ENCODE data around the gene GZMM. TPM values are rescaled to one million over a fixed set of nuclear protein-coding genes. Genes with fewer than 3 reads are reported as not detected.

The GZMM gene
- total RNA-seq, 3 donors from 2014 or later = 0.33 to 1.1 TPM; not detected in 1

DNA sequence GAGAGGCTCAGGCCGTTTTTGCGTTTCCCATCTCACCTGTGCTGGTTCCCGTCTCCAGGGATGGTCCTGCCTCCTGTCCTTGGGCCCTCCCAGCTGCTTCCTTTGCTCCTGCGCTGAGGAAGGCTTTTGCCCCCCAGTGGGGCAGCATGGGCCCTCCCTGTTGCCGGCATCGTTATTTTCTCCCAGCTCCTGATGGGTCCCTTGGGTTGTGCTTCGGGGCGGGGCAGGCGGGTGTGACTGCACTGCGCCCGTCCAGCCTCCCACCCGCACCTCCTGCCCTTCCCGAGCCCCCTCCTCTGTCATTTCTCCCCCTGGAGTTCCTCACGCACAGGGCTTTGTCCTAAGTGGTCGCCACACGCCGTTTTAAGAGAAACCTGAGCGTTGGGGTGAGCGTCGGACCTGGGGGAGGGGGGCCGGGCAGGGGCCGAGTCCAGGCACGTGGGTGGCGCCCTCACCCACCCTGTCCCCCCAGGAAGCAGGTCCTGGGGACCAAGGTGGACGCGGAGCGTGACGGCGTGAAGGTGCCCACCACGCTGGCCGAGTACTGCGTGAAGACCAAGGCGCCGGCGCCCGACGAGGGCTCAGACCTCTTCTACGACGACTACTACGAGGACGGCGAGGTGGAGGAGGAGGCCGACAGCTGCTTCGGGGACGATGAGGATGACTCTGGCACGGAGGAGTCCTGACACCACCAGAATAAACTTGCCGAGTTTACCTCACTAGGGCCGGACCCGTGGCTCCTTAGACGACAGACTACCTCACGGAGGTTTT lies 2.8 kb upstream of the GZMM start:
- DNase-seq (ENCODE audit: low spot score in 2 of 2) = no peak
- H3K27me3 ChIP-seq = no peaks in the 10 kb centered on the region
- no peak overlapping the region for H3K4me3 ChIP-seq
- H3K27ac ChIP-seq = no peak overlapping the region
- H3K36me3 ChIP-seq = no peaks in the 10 kb centered on the region
- intact Hi-C loops (cut with DNase I; ENCODE audit: low total_unique reads) = no loop called here
- no peaks in the 10 kb centered on the region for H3K9me3 ChIP-seq
- TF ChIP-seq POLR2AphosphoS5 (IDR thresholded peaks at IDR 0.05) (no peak), POLR2A (IDR thresholded peaks at IDR 0.05) (no peak)
- TF ChIP-seq, protein P1, sequence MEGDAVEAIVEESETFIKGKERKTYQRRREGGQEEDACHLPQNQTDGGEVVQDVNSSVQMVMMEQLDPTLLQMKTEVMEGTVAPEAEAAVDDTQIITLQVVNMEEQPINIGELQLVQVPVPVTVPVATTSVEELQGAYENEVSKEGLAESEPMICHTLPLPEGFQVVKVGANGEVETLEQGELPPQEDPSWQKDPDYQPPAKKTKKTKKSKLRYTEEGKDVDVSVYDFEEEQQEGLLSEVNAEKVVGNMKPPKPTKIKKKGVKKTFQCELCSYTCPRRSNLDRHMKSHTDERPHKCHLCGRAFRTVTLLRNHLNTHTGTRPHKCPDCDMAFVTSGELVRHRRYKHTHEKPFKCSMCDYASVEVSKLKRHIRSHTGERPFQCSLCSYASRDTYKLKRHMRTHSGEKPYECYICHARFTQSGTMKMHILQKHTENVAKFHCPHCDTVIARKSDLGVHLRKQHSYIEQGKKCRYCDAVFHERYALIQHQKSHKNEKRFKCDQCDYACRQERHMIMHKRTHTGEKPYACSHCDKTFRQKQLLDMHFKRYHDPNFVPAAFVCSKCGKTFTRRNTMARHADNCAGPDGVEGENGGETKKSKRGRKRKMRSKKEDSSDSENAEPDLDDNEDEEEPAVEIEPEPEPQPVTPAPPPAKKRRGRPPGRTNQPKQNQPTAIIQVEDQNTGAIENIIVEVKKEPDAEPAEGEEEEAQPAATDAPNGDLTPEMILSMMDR (IDR thresholded peaks at IDR 0.05) = no peak
- H3K4me1 ChIP-seq = no peaks in the 10 kb centered on the region

DNA sequence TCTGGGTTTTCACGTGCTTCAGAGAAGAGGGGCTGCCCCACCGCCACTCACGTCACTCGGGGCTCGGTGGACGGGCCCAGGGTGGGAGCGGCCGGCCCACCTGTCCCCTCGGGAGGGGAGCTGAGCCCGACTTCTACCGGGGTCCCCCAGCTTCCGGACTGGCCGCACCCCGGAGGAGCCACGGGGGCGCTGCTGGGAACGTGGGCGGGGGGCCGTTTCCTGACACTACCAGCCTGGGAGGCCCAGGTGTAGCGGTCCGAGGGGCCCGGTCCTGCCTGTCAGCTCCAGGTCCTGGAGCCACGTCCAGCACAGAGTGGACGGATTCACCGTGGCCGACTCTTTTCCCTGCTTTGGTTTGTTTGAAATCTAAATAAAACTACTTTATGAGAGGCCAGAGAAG lies 2.2 kb upstream of the GZMM start:
- Histone ChIP-seq H3K27ac (no peak overlapping the region), H3K4me3 (no peak overlapping the region), H3K4me1 (no peaks in the 10 kb centered on the region), H3K27me3 (no peaks in the 10 kb centered on the region), H3K9me3 (no peaks in the 10 kb centered on the region), H3K36me3 (no peaks in the 10 kb centered on the region)
- TF ChIP-seq, protein P1 (IDR thresholded peaks at IDR 0.05) = no peak
- TF ChIP-seq POLR2A (IDR thresholded peaks at IDR 0.05) (no peak), POLR2AphosphoS5 (IDR thresholded peaks at IDR 0.05) (no peak)
- intact Hi-C loops (cut with DNase I; ENCODE audit: low total_unique reads) = no loop called here
- no peak for DNase-seq (ENCODE audit: low spot score in 2 of 2)

DNA sequence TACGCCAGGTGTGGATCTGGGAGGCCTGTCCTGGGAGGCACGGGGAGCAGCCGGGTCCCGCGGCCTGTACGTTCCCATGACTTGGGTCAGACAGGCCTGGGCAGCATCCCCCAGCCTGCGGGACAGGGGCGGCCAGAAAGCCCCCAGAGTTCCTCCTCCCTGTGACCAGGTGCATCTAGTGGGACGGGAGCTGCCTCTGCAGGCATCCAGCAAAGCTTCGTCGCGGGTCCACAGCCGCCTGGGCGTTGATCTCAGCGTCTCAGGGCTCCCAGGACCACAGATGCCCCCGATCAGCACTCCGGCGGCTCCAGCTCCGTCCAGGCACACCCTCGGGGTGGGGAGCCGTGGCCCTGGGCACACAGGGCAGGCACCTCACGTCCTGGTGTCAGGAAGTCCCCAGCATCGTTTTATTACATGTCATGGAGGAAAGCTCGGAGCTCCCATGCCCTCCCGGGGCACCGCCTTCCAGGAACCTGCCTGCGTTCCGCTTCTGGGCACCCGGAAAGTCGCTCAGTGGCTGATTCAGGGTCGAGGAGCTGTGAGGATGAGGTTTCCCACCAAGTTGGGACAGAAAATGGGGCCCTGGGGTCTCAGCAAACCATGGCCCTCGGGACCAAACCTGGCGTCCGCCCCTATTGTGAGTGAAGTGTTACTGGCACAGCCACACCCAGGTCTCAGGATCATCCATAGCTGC lies 1.5 kb upstream of the GZMM start:
- Histone ChIP-seq H3K9me3 (no peaks in the 10 kb centered on the region), H3K36me3 (no peaks in the 10 kb centered on the region), H3K27ac (no peak overlapping the region), H3K27me3 (peaks cover 0 to 2% of the 10 kb centered on the region in 2 donors), H3K4me1 (no peaks in the 10 kb centered on the region), H3K4me3 (no peak overlapping the region)
- TF ChIP-seq POLR2A (IDR thresholded peaks at IDR 0.05) = no peak
- TF ChIP-seq, protein P1 (IDR thresholded peaks at IDR 0.05) = no peak
- no peak for TF ChIP-seq POLR2AphosphoS5 (IDR thresholded peaks at IDR 0.05)
- no peak for DNase-seq (ENCODE audit: low spot score in 2 of 2)
- intact Hi-C loops (cut with DNase I; ENCODE audit: low total_unique reads) = no loop called here

DNA sequence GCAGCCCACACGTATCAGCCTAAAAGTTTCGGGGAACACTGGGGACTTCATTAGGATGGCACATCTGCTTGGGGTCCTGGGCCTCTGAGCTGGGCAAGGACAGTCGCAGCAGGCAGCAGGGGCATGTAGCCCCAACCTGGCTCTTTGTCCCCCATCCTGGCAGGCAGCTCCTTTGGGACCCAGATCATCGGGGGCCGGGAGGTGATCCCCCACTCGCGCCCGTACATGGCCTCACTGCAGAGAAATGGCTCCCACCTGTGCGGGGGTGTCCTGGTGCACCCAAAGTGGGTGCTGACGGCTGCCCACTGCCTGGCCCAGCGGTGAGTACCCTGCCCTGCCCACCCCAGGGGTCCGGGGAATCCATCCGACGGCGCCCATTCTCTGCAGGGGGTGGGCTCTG lies 3.3 kb downstream of the GZMM start:
- Histone ChIP-seq H3K4me3 (no peak overlapping the region), H3K27ac (no peak overlapping the region), H3K4me1 (no peaks in the 10 kb centered on the region), H3K27me3 (peaks cover 3 to 4% of the 10 kb centered on the region in 2 donors), H3K36me3 (no peaks in the 10 kb centered on the region), H3K9me3 (no peaks in the 10 kb centered on the region)
- TF ChIP-seq, protein P1 (IDR thresholded peaks at IDR 0.05) = no peak
- TF ChIP-seq POLR2A (IDR thresholded peaks at IDR 0.05) = no peak
- no peak for DNase-seq (ENCODE audit: low spot score in 2 of 2)
- intact Hi-C loops (cut with DNase I; ENCODE audit: low total_unique reads) = no loop called here
